ENCODE data around the gene EXOSC1.
"Not testable (repeated sequence)": the region's sequence is repeated elsewhere in the genome, so short reads cannot be mapped to it uniquely, and the experiment has no call there.

The EXOSC1 gene, protein sequence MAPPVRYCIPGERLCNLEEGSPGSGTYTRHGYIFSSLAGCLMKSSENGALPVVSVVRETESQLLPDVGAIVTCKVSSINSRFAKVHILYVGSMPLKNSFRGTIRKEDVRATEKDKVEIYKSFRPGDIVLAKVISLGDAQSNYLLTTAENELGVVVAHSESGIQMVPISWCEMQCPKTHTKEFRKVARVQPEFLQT

GRCh38 chr10:97445722-97446639 is at the start of gene EXOSC1, which contains the start of gene ZDHHC16:
TSS of gene EXOSC1 (minus strand) at chr10:97446006. CDS start at chr10:97445985, 21 bp downstream.
TSS of gene ZDHHC16 (plus strand) at chr10:97446175. CDS start at chr10:97451676, 5,501 bp downstream.
- peak; percentile 100 for DNase-seq (ENCODE audit: low spot score)

GRCh38 chr10:97494863-97495506 is 49.2 kb upstream of the EXOSC1 start:
- DNase-seq (ENCODE audit: low spot score) = no peak

- no peak for DNase-seq (ENCODE audit: low spot score)
These were observed 48.3 kb upstream of the EXOSC1 start for GRCh38 chr10:97494151-97494550.

- no peak for DNase-seq (ENCODE audit: low spot score)
These were observed 44.8 kb upstream of the EXOSC1 start for GRCh38 chr10:97490592-97490991.

DNA sequence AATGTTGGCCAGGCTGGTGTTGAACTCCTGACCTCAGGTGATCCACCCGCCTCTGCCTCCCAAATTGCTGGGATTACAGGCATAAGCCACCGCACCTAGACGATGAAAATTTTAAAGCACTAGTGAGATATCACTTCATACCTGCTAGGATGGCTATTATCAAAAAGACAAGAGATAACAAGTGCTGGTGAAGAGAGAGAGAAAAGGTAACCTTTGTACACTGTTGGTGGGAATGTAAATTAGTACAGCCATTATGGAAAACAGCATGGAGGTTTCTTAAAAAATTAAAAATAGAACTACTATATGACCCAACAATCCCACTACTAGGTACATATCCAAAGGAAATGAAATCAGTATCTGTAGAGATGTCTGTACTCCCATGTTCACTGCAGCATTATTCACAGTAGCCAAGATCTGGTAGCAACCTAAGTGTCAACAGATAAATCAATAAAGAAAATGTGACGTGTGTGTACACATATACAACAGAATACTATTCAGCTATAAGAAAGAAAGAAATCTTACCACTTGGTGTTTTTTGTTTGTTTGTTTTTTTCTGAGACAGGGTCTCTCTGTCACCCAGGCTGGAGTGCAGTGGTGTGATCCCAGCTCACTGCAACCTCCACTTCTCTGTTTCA is 40.0 kb upstream of the EXOSC1 start:
- no peak for DNase-seq (ENCODE audit: low spot score)

DNA sequence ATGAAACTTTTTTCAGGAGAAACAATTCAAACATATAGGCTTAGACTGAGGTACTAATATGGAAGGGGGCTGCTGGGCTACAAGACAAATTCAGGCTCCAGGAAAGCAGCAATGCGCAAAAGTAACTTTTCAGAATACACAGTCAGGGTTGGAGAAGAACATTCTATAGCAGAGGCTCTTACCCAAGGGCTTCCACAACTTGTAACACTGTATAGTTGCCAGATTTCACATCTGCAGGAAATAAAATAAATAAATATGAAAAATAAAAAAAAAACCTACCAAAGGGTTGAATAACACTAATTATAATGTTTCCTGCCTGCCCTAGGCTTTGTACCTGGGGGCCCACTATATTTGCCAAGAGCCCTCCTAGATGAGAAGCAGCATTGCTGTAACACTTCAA is 38.1 kb upstream of the EXOSC1 start:
- no peak for DNase-seq (ENCODE audit: low spot score)

DNA sequence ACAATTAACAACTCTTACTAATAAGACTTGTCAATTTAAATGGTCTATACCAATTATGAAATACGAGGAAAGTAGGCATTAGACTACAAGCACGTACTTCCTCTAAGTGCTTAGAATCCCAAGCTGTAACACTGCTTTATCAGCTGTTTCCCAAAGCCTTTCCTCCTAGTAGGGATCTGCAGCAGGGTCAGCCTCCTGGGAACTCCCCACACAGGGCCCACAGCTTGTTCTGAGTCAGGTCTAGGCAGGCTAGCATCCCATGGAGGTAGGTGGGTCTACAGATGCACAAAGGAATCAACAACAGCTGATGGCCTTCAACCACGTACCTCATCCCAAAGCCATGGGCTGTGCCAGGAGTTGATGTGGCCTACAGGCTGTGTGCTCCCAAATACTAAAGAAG is 37.7 kb upstream of the EXOSC1 start:
- no peak for DNase-seq (ENCODE audit: low spot score)

- no peak for DNase-seq (ENCODE audit: low spot score)
These were observed 36.6 kb upstream of the EXOSC1 start for GRCh38 chr10:97482381-97482780.

DNA sequence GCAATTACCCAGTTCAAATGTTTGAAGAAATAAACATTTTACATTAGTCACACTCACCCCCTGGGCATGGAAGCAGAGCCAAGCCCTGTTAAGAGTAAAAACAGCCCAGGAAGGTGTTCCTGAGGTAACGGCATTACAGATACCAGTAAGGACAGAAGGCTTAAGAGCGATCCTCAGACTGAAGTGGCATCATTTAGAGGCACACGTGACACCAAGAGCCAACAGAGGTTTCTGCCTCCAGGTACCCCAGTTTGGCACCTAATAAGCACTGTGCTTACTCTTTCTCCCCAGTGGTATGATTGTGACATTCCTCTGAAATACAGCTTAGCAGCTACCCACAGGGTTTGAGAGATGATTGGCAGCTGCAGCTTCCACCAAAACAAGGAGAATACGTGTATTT is 35.3 kb upstream of the EXOSC1 start:
- no peak for DNase-seq (ENCODE audit: low spot score)

DNA sequence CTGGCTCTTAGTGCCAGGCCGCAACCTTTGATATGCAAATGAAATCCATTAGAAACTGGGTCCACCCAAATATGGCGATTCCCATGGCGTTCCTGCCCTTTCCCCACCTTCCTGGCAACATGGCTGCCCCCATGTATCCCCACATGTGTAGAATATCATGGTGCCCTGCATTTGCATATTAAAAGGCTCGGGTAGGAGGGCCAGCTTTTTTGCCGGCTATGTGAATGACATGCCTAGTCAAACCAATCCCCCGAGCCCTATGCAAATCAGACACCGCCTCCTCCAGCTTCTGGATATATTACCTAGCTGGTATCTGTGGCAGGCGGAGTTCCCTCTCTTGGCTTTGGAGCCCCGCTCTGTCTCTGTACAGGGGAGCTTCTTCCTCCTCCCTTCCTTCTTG is 34.1 kb upstream of the EXOSC1 start:
- DNase-seq (ENCODE audit: low spot score) = no peak

DNA sequence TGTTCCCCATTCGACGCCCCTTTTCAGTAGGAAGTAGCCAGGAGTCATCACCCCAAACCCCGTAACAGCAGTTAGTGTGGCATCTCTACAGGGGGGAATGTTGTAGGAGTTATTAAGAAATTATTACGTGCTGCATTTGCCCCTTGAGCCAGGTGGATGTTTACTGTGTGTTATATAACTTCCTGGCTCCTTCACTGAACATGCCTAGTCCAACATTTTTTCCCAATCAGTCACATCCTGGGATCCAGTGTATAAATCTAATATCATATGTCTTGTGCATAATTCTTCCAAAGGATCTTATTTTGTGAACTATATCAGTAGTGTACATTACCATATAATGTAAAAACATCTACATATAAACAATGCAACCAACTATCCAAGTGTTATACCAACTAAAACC is 33.6 kb upstream of the EXOSC1 start:
- not testable (repeated sequence) for DNase-seq (ENCODE audit: low spot score)

GRCh38 chr10:97475936-97476594 is 30.3 kb upstream of the EXOSC1 start:
- no peak for DNase-seq (ENCODE audit: low spot score)

- no peak for DNase-seq (ENCODE audit: low spot score)
These were observed 29.1 kb upstream of the EXOSC1 start for GRCh38 chr10:97474918-97475317.

- not testable (repeated sequence) for DNase-seq (ENCODE audit: low spot score)
These were observed 23.0 kb upstream of the EXOSC1 start for GRCh38 chr10:97468781-97469180.

- DNase-seq (ENCODE audit: low spot score) = no peak
These were observed 22.4 kb upstream of the EXOSC1 start for GRCh38 chr10:97468162-97468561.

GRCh38 chr10:97466755-97467154 is 20.9 kb upstream of the EXOSC1 start:
- no peak for DNase-seq (ENCODE audit: low spot score)

DNA sequence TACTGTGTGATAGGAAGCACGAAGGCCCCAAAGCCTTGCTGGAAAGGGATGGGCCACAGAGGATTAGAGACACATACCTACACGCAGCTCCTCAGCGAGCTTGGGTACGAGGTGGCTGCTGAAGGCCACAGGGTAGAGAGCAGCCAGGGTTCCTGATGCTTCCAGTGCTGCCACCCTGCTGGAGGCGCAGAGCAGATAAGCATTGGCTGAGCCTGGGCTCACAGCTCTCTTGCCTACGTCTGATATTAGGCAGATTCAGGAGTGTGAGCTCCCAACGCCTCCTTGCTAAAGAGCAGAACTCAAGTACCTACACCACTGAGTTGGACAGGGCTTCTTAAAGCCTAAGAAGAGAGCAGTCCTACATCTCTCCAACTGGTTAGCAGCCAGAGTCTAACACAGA is 20.2 kb upstream of the EXOSC1 start:
- DNase-seq (ENCODE audit: low spot score) = no peak

- no peak for DNase-seq (ENCODE audit: low spot score)
These were observed 18.4 kb upstream of the EXOSC1 start for GRCh38 chr10:97464226-97464625.

DNA sequence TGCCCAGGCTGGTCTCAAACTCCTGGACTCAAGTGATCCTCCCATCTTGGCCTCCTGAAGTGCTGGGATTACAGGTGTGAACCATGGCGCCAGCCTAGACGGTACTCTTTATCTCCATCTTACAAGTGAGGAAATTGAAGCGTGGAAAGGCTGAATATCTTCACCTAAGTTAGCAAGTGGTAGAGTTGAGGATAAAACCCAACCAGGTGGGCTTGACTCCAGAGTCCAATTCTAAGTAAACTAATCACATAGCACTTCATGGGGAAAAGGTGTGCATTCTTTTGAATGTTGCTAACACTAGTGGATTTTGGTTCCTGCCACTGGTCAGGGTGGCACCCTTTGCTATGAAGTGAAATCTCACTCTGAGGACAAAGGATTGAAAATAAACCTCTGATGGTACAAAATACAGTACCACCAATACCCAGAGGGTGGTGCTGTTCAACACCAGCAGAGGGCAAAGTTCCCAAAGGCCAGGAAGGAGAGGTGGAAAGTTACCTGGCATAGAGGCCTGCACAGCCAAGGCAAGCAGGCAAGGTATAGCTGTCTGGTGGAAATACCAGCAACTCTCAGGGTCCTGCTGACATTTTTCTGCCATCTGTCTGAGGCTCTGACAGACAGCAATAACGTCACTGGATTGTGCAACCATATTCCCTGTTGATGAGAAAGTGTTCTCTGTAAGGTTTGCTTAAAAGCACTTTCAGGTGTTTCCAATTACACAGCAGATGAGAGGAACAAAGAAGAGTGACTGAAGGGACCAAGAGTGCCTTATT is 17.7 kb upstream of the EXOSC1 start:
- DNase-seq (ENCODE audit: low spot score) = peak; percentile 43

- DNase-seq (ENCODE audit: low spot score) = no peak
These were observed 16.5 kb upstream of the EXOSC1 start for GRCh38 chr10:97462309-97462708.

DNA sequence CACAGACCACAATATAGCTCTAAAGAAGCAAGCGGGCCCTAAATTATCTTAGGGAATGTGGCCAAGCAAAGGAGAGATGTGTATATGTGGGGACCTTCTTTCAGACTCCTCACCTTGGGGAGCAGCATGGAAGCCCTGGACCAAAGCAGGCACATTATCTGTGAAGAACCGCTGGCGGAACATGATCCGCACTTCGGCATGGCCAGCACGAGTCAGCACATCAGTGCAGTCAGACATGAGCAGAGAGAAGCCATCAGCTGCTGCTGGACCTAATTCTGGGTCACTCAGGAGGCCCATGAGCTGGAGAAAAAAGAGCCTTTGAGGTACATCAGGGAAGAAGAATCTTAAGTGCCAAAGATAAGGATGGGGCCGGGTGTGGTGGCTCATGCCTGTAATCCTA is 14.1 kb upstream of the EXOSC1 start:
- DNase-seq (ENCODE audit: low spot score) = no peak
